HG02870 (cell line): Measurements from ENCODE around the gene PSG11.
"Not testable (repeated sequence)": the region's sequence is repeated elsewhere in the genome, so short reads cannot be mapped to it uniquely, and the experiment has no call there.

Experiments used
- ATAC-seq: cut with Tn5 transposase; IDR thresholded peaks from one replicate; pipeline ENCODE4 v1.9.1; 2021; ENCODE audit warnings: mild to moderate bottlenecking, moderate library complexity; ENCODE audit not compliant: unreplicated experiment

Gene PSG11

GRCh38 chr19:43026369-43026768, at the start of gene PSG11:
Gene PSG11, minus strand, starts transcription at chr19:43026469. Its CDS starts 97 bp downstream, at chr19:43026372.
- not testable (repeated sequence) for ATAC-seq

- not testable (repeated sequence) for ATAC-seq
Measured at GRCh38 chr19:43062418-43062817, 36.1 kb upstream of the PSG11 start.

GRCh38 chr19:43061326-43061725, 35.1 kb upstream of the PSG11 start:
- ATAC-seq, result not testable (repeated sequence)

GRCh38 chr19:43060254-43060653, 34.0 kb upstream of the PSG11 start:
- not testable (repeated sequence) for ATAC-seq

- ATAC-seq, result not testable (repeated sequence)
Measured at GRCh38 chr19:43059482-43059881, 33.2 kb upstream of the PSG11 start.

GRCh38 chr19:43058440-43058839, 32.2 kb upstream of the PSG11 start:
- ATAC-seq, result not testable (repeated sequence)

- not testable (repeated sequence) for ATAC-seq
Measured at GRCh38 chr19:43047966-43048365, 21.7 kb upstream of the PSG11 start.

GRCh38 chr19:43046578-43046977, 20.3 kb upstream of the PSG11 start:
- ATAC-seq, result not testable (repeated sequence)

GRCh38 chr19:43043492-43044180, 17.4 kb upstream of the PSG11 start:
- ATAC-seq, result not testable (repeated sequence)

GRCh38 chr19:43031645-43032044, 5.4 kb upstream of the PSG11 start:
- not testable (repeated sequence) for ATAC-seq

- ATAC-seq, result no peak
Measured at GRCh38 chr19:43028866-43029265, 2.6 kb upstream of the PSG11 start.

- not testable (repeated sequence) for ATAC-seq
Measured at GRCh38 chr19:43027985-43028384, 1.7 kb upstream of the PSG11 start.

GRCh38 chr19:43027061-43027460, 792 bp upstream of the PSG11 start:
- ATAC-seq, result not testable (repeated sequence)

- not testable (repeated sequence) for ATAC-seq
Measured at GRCh38 chr19:43022098-43022497, 4.2 kb downstream of the PSG11 start.

GRCh38 chr19:43021629-43022028, 4.6 kb downstream of the PSG11 start:
- ATAC-seq, result not testable (repeated sequence)

- not testable (repeated sequence) for ATAC-seq
Measured at GRCh38 chr19:43019588-43019987, 6.7 kb downstream of the PSG11 start.

- not testable (repeated sequence) for ATAC-seq
Measured at GRCh38 chr19:43005841-43006240, 20.4 kb downstream of the PSG11 start.

GRCh38 chr19:43004846-43005245, 21.4 kb downstream of the PSG11 start:
- ATAC-seq, result not testable (repeated sequence)

GRCh38 chr19:43003634-43004033, 22.6 kb downstream of the PSG11 start:
- ATAC-seq, result not testable (repeated sequence)

- ATAC-seq, result not testable (repeated sequence)
Measured at GRCh38 chr19:43002948-43003347, 23.3 kb downstream of the PSG11 start.

- not testable (repeated sequence) for ATAC-seq
Measured at GRCh38 chr19:42996161-42996560, 30.1 kb downstream of the PSG11 start.

- ATAC-seq, result not testable (repeated sequence)
Measured at GRCh38 chr19:42992029-42992604, 34.2 kb downstream of the PSG11 start.
